Measurements from ENCODE around the gene SLC35D3.

The SLC35D3 gene

DNA sequence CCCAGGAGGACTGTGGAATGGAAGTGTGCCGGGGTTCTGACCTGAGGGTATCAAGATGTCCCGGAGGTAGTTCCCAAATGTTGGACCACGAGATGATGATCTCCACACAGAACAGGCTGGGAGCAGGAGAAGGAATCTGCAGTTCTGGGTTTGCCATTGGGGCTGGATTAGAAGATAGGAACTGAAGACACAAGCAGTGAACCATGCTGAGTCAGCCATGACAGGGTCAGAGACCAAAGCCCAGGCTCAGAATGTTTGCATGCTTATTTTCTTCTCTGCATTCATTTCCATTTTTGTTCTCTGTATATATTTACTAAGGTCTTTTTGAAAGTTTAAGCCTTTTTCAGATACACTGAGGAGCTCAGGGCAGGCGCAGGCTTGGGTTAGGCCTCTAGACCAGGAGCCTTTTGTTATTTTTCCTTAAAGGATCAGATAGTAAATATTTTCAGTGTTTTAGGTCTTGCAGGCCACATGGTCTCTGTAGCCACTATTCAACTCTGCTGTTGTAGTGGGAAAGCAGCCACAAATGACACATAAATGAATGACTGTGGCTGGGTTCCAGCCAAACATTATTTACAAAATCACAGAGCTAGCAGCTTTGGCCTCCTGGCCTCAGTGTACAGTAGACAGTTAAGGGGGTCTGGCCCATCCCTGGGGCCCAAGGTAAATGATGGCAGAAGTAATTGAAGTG lies 28.5 kb downstream of the SLC35D3 start:
- H3K4me1 ChIP-seq (ENCODE audit: insufficient read depth, poor library complexity, severe bottlenecking) = no peaks in the 10 kb centered on the region
- no peak for ATAC-seq (ENCODE audit: low read depth)
- no peak overlapping the region for H3K27ac ChIP-seq (ENCODE audit: poor library complexity, severe bottlenecking)
- TF ChIP-seq CTCF (IDR thresholded peaks at IDR 0.05; ENCODE audit: poor library complexity, severe bottlenecking) = no peak
- H3K27me3 ChIP-seq (ENCODE audit: insufficient read depth, poor library complexity, severe bottlenecking) = no peaks in the 10 kb centered on the region
- H3K36me3 ChIP-seq (ENCODE audit: low read depth) = no peaks in the 10 kb centered on the region
- no peaks in the 10 kb centered on the region for H3K9me3 ChIP-seq (ENCODE audit: severe bottlenecking)
- DNase-seq (ENCODE audit: low spot score) = no peak
- no peak overlapping the region for H3K4me3 ChIP-seq (ENCODE audit: severe bottlenecking)

DNA sequence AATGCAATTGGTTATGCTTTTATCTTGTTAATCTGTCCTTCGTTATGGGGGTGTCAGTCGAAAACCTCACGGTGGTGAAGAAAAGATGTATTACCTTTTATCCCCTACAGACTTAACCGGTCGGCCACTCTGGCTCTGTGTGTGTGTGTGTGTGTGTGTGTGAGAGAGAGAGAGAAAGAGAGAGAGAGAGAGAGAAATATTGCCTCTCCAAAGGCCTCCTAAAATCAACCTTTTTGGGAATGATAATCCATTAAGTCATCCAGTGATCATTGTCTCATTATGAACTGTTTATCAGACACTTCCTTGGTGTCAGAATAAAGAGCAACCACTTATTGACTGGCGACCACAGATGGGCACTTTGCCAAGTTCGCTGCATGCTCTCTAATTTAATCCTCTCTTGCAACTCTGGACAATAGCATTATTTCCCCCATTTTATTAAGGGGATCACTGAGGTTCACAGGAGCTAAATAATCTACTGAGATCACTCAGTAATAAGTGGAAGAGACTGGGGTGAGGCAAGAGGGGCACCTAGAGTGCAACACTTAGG lies 30.7 kb downstream of the SLC35D3 start:
- ATAC-seq (ENCODE audit: low read depth) (no peak), DNase-seq (ENCODE audit: low spot score) (no peak)
- no peak overlapping the region for H3K4me3 ChIP-seq (ENCODE audit: severe bottlenecking)
- no peaks in the 10 kb centered on the region for H3K27me3 ChIP-seq (ENCODE audit: insufficient read depth, poor library complexity, severe bottlenecking)
- TF ChIP-seq CTCF (IDR thresholded peaks at IDR 0.05; ENCODE audit: poor library complexity, severe bottlenecking) = no peak
- no peaks in the 10 kb centered on the region for H3K4me1 ChIP-seq (ENCODE audit: insufficient read depth, poor library complexity, severe bottlenecking)
- H3K36me3 ChIP-seq (ENCODE audit: low read depth) = no peaks in the 10 kb centered on the region
- no peak overlapping the region for H3K27ac ChIP-seq (ENCODE audit: poor library complexity, severe bottlenecking)
- no peaks in the 10 kb centered on the region for H3K9me3 ChIP-seq (ENCODE audit: severe bottlenecking)

DNA sequence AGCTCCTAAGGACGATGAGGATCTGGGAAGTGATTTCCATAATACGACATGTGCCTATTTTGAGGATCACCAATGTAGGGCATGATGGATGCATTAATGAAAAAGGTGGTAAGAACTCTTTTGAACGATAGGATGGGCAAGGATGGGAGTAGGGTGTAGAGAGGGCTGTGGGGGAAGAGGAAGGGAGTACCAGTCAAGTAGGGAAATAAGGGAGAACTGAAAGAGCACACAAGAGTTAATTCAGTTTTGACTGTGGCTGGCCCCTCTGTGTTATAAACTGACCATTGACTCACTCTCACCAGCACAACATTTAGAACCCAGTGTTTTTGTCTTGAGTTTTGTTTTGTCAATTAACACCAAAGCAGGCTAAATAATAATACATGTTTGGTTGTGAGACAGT lies 33.0 kb downstream of the SLC35D3 start:
- Histone ChIP-seq H3K9me3 (ENCODE audit: severe bottlenecking) (no peaks in the 10 kb centered on the region), H3K27me3 (ENCODE audit: insufficient read depth, poor library complexity, severe bottlenecking) (no peaks in the 10 kb centered on the region), H3K4me1 (ENCODE audit: insufficient read depth, poor library complexity, severe bottlenecking) (no peaks in the 10 kb centered on the region), H3K4me3 (ENCODE audit: severe bottlenecking) (no peak overlapping the region), H3K27ac (ENCODE audit: poor library complexity, severe bottlenecking) (no peak overlapping the region), H3K36me3 (ENCODE audit: low read depth) (no peaks in the 10 kb centered on the region)
- TF ChIP-seq CTCF (IDR thresholded peaks at IDR 0.05; ENCODE audit: poor library complexity, severe bottlenecking) = no peak
- DNase-seq (ENCODE audit: low spot score) (no peak), ATAC-seq (ENCODE audit: low read depth) (no peak)

GRCh38 chr6:136956590-136957544 lies 34.8 kb downstream of the SLC35D3 start:
- DNase-seq (ENCODE audit: low spot score) = no peak
- Histone ChIP-seq H3K36me3 (ENCODE audit: low read depth) (no peaks in the 10 kb centered on the region), H3K27ac (ENCODE audit: poor library complexity, severe bottlenecking) (no peak overlapping the region), H3K27me3 (ENCODE audit: insufficient read depth, poor library complexity, severe bottlenecking) (no peaks in the 10 kb centered on the region), H3K9me3 (ENCODE audit: severe bottlenecking) (no peaks in the 10 kb centered on the region), H3K4me3 (ENCODE audit: severe bottlenecking) (no peak overlapping the region), H3K4me1 (ENCODE audit: insufficient read depth, poor library complexity, severe bottlenecking) (no peaks in the 10 kb centered on the region)
- TF ChIP-seq CTCF (IDR thresholded peaks at IDR 0.05; ENCODE audit: poor library complexity, severe bottlenecking) = no peak
- no peak for ATAC-seq (ENCODE audit: low read depth)
